Hepatocyte (in vitro differentiated cells): ENCODE results near the gene RCAN2. TPM values are rescaled to one million over a fixed set of nuclear protein-coding genes. Genes with fewer than 3 reads are reported as not detected.

ENCODE experiments used
- DNase-seq: peaks from one replicate; pipeline ENCODE4 v3.0.0-alpha.2; 2016; ENCODE audit warnings: low spot score
- H2AFZ ChIP-seq: fragments of 200-600 bp; sonication (generic); 2 replicates; pipeline ENCODE4 v1.6.0; 2016; ENCODE audit warnings: antibody characterized with exemption, mild to moderate bottlenecking
- H3K27ac ChIP-seq: fragments of 200-600 bp; sonication (generic); 2 replicates; pipeline ENCODE4 v1.5.1; 2016; ENCODE audit warnings: mild to moderate bottlenecking
- H3K27me3 ChIP-seq: fragments of 200-600 bp; sonication (generic); 2 replicates; pipeline ENCODE4 v1.6.1; 2016
- H3K36me3 ChIP-seq: fragments of 200-600 bp; sonication (generic); replicated peaks from 2 replicates; pipeline ENCODE4 v1.5.1; 2016; ENCODE audit warnings: low read depth; ENCODE audit not compliant: insufficient read depth
- H3K4me1 ChIP-seq: fragments of 200-600 bp; sonication (generic); 2 replicates; pipeline ENCODE4 v1.5.1; 2016; ENCODE audit warnings: mild to moderate bottlenecking, moderate library complexity; ENCODE audit not compliant: insufficient read depth
- H3K4me2 ChIP-seq: fragments of 200-600 bp; sonication (generic); 2 replicates; pipeline ENCODE4 v1.6.0; 2016
- H3K4me3 ChIP-seq: fragments of 200-600 bp; sonication (generic); 2 replicates; pipeline ENCODE4 v1.5.1; 2016; ENCODE audit warnings: mild to moderate bottlenecking
- H3K79me2 ChIP-seq: fragments of 200-600 bp; sonication (generic); 2 replicates; pipeline ENCODE4 v1.6.0; 2017; ENCODE audit warnings: mild to moderate bottlenecking
- H3K9me2 ChIP-seq: fragments of 200-600 bp; sonication (generic); replicated peaks from 2 replicates; pipeline ENCODE4 v1.6.0; 2017; ENCODE audit warnings: mild to moderate bottlenecking; ENCODE audit not compliant: insufficient read depth
- H3K9me3 ChIP-seq: fragments of 200-600 bp; sonication (generic); 2 replicates; pipeline ENCODE4 v1.5.1; 2016; ENCODE audit warnings: low read depth, mild to moderate bottlenecking
- H4K20me1 ChIP-seq: fragments of 200-600 bp; sonication (generic); 2 replicates; pipeline ENCODE4 v1.6.0; 2016; ENCODE audit warnings: mild to moderate bottlenecking; ENCODE audit not compliant: insufficient read depth, poor library complexity, severe bottlenecking
- CTCF ChIP-seq: fragments of 200-600 bp; sonication (generic); IDR thresholded peaks from 2 replicates; pipeline ENCODE4 v1.5.1; 2016; ENCODE audit warnings: antibody characterized with exemption, mild to moderate bottlenecking; ENCODE audit not compliant: poor library complexity
- EZH2 ChIP-seq: fragments of 200-600 bp; sonication (generic); IDR thresholded peaks from 2 replicates; pipeline ENCODE4 v1.6.1; 2016; ENCODE audit warnings: antibody characterized with exemption, mild to moderate bottlenecking, borderline replicate concordance
- EZH2phosphoT487 ChIP-seq: fragments of 200-600 bp; sonication (generic); IDR thresholded peaks from one replicate; pipeline ENCODE4 v1.6.1; 2018; ENCODE audit warnings: antibody characterized with exemption, mild to moderate bottlenecking, low read depth, moderate library complexity; ENCODE audit not compliant: unreplicated experiment, severe bottlenecking
- WGBS: methylation state at CpG from one replicate; pipeline ENCODE4 v1.1.6; 2016; ENCODE audit warnings: low lambda C conversion rate; ENCODE audit errors: missing lambda C conversion rate; 5-methylcytosine and 5-hydroxymethylcytosine counted together
- polyA plus RNA-seq: library from polyadenylated mRNA; unstranded; fragments of >200 nt; fragmentation: Nextera tagmentation; extraction: Ambion mirVana; gene quantifications from 2 replicates; pipeline ENCODE4 v1.2.1, GENCODE V29; 2016
- total RNA-seq: library from RNA; depleted of rRNA; stranded (reverse); fragments of >200 nt; gene quantifications from 2 replicates; pipeline ENCODE4 v1.2.3, GENCODE V29; 2014

Gene RCAN2
- total and polyA plus RNA-seq, 2 experiments from 2014 or later: 5.0 to 6.6 TPM

- Histone ChIP-seq H3K4me1 (no peaks in the 10 kb centered on the region), H3K4me3 (no peak overlapping the region), H3K4me2 (no peak overlapping the region), H3K27ac (no peak overlapping the region), H4K20me1 (no peaks in the 10 kb centered on the region), H3K36me3 (no peaks in the 10 kb centered on the region), H3K27me3 (no peaks in the 10 kb centered on the region), H2AFZ (no peak overlapping the region), H3K9me3 (no peaks in the 10 kb centered on the region), H3K9me2 (no peaks in the 10 kb centered on the region), H3K79me2 (no peaks in the 10 kb centered on the region)
- 36% methylated on average over 2 of the region's 2 CpGs for WGBS
- no peak for DNase-seq
- TF ChIP-seq EZH2phosphoT487 (no peak), EZH2 (no peak), CTCF (no peak)
Measured at GRCh38 chr6:46329568-46329967, 161.7 kb downstream of the RCAN2 start.

DNA sequence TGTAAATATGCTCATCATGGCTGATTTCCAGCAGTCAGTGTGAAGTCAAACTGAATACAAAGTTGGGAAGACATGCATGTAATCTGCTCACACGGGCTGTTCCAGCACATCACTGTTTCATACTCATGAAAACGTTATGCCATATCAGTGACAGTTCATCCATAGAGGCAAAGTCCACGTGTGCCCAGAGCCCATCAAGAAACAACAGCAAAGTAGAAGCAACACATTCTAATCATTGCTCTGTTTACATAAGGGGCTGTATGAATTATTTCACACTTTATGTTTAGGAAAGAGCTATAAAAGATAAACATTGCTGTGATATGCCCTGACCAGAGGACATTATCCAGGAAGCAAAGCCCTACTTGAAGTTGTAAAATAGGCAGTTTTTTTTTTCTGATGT is 163.5 kb downstream of the RCAN2 start:
- Histone ChIP-seq H4K20me1 (no peaks in the 10 kb centered on the region), H3K27me3 (no peaks in the 10 kb centered on the region), H3K4me1 (no peaks in the 10 kb centered on the region), H3K36me3 (no peaks in the 10 kb centered on the region), H3K79me2 (no peaks in the 10 kb centered on the region), H2AFZ (no peak overlapping the region), H3K4me2 (no peak overlapping the region), H3K27ac (no peak overlapping the region), H3K9me2 (no peaks in the 10 kb centered on the region), H3K9me3 (no peaks in the 10 kb centered on the region), H3K4me3 (no peak overlapping the region)
- no peak for DNase-seq
- WGBS: 49% methylated on average over 3 of the region's 3 CpGs
- TF ChIP-seq CTCF (no peak), EZH2phosphoT487 (no peak), EZH2 (no peak)

DNA sequence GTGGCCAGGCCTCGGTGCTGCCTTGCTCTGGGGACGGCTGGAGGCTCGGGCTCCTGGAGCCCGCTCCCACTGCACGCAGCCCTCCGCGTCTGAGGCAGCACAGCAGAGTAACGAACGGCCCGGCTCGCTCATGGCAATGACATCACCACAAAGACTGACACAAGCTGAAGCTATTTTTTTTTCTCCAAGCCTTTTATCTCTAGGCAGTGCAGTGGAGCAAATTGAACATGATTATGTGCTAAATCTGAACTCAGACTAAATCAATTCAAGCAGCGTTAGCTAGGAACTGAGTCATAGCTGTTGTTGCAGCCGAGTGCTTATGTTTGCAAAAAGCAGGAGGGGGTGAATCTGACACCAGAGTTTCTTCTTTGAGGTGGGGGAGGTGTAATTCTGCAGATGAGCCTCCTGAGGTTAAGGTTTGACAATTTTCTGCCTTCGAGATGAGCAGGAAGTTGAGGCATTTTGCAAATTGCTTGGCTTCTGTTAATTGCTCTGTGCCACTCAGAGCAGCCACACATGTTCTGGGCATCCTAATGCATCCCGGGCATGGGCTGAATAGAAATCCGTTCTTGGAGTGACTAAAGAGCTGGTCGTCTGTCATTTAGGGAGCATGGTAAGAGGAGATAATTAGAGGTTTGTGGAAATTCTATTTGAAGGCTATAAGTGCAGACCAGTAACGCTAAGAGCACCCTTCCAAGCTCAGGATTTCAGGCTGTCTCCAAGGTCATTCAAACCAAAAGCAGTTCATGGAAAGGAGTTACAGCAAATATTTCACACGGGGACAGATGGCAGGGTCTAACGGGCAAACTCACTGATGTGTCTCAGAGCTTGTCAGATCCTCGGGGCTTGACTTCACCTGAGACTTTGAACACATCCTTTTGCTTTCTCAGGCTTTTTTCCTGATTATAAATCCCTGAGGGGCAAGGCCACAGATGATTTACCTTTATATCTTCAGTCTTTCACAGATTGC is 165.4 kb downstream of the RCAN2 start:
- Histone ChIP-seq H4K20me1 (no peaks in the 10 kb centered on the region), H3K9me3 (no peaks in the 10 kb centered on the region), H3K4me2 (peak overlapping the region; percentile 12), H3K79me2 (no peaks in the 10 kb centered on the region), H3K27ac (no peak overlapping the region), H3K36me3 (no peaks in the 10 kb centered on the region), H3K27me3 (no peaks in the 10 kb centered on the region), H3K4me3 (no peak overlapping the region), H3K4me1 (no peaks in the 10 kb centered on the region), H3K9me2 (no peaks in the 10 kb centered on the region), H2AFZ (peak overlapping the region; percentile 17)
- no peak for TF ChIP-seq CTCF
- no peak for TF ChIP-seq EZH2
- no peak for TF ChIP-seq EZH2phosphoT487
- WGBS: 53% methylated on average over 21 of the region's 21 CpGs
- DNase-seq: peak; percentile 23
